Left cardiac atrium (tissue), 4 donors: ENCODE results near the gene KCTD13. TPM values are rescaled to one million over a fixed set of nuclear protein-coding genes. Genes with fewer than 3 reads are reported as not detected.

Experiments
- ATAC-seq, 2 donors: fragments of 200-7000 bp; cut with Tn5 transposase; one replicate each; pipeline ENCODE4 v1.9.1; 2020; ENCODE audit warnings: mild to moderate bottlenecking in 2 of 2, moderate library complexity in 2 of 2
- DNase-seq: peaks from one replicate; pipeline ENCODE4 v3.0.0-alpha.2; 2020
- intact Hi-C, 2 donors: fragments of 100-400 bp; cut with DNase I; formaldehyde crosslinking; loops; one replicate each; pipeline versions ENCODE4 v1.14.1 to v1.15.1; 2022 to 2023
- total RNA-seq, 2 donors: library from RNA; stranded (reverse); fragmentation: NEBNext Ultra II Directional; extraction: Animal tissue kit (Norgen Biotek cat#: 25700); gene quantifications; one replicate each; pipeline ENCODE4 v1.2.1, GENCODE V29; 2021
- donor health status: DM: no; HTN: yes; CAD: no.
- donor health status: DM: no; HTN: yes; CAD: no; lungs with severe emphysema.
- donor health status: DM: yes; HTN: yes; CAD: no.
- donor health status: Dilated cardiomyopathy.

KCTD13 gene
- total RNA-seq, 2 donors from 2014 or later = 7.6 to 10.1 TPM

- no peak for DNase-seq
- ATAC-seq = no peak
- intact Hi-C loops = loop anchor here (10.0 kb wide), 2 partner anchors 141 to 151 kb away; partner anchors contain the start of gene DOC2A (in 1 of the 2)
Measured at GRCh38 chr16:29863669-29863984, 62.4 kb downstream of the KCTD13 start.

GRCh38 chr16:29862884-29863668 is 63.0 kb downstream of the KCTD13 start, which contains the start of gene CDIPT:
TSS of gene CDIPT (minus strand) at chr16:29863226. CDS start at chr16:29862857, 369 bp downstream.
- ATAC-seq = peak; percentile 97

GRCh38 chr16:29862383-29862883 is 63.6 kb downstream of the KCTD13 start:
- ATAC-seq (peak; percentile 2 to 9), DNase-seq (peak; percentile 45)
- intact Hi-C loops = loop anchor here (10.0 kb wide), 2 partner anchors 142 to 152 kb away; partner anchors contain the start of gene DOC2A (in 1 of the 2)

More at GRCh38 chr16:29862884-29863668, 63.0 kb downstream of the KCTD13 start, which contains the start of gene CDIPT:
- intact Hi-C loops = loop anchor here (10.0 kb wide), 2 partner anchors 142 to 152 kb away; partner anchors contain the start of gene DOC2A (in 1 of the 2)
- peak; percentile 96 for DNase-seq

- peak in 1 of 2 donors; percentile 21 for ATAC-seq
- intact Hi-C loops = loop anchor here (10.0 kb wide), 2 partner anchors 145 to 155 kb away; partner anchors contain the start of gene DOC2A (in 1 of the 2)
Measured at GRCh38 chr16:29860218-29860617, 65.8 kb downstream of the KCTD13 start.

GRCh38 chr16:29858974-29859373 is 67.1 kb downstream of the KCTD13 start:
- ATAC-seq (no peak), DNase-seq (no peak)
- intact Hi-C loops = no loop called here

More at GRCh38 chr16:29860218-29860617, 65.8 kb downstream of the KCTD13 start:
- DNase-seq = no peak

GRCh38 chr16:29858149-29858849 is 67.7 kb downstream of the KCTD13 start:
- DNase-seq (no peak), ATAC-seq (no peak)
- intact Hi-C loops = no loop called here

- intact Hi-C loops = no loop called here
- no peak for ATAC-seq
- no peak for DNase-seq
Measured at GRCh38 chr16:29857133-29857760, 68.8 kb downstream of the KCTD13 start.

Other genes with a start within 250 kb of the KCTD13 start
- gene QPRT, start 247.0 kb downstream of the KCTD13 start, total RNA-seq = 10 to 100 TPM; 20.4 to 22.0 TPM
- gene C16orf54, start 180.2 kb downstream of the KCTD13 start, total RNA-seq = 1 to 10 TPM; 1.3 to 1.7 TPM
- not detected for gene ZG16, start 148.0 kb downstream of the KCTD13 start, total RNA-seq
- 10 to 100 TPM; 22.1 to 30.1 TPM for gene KIF22, start 135.5 kb downstream of the KCTD13 start, total RNA-seq
- gene MAZ, start 119.7 kb downstream of the KCTD13 start, total RNA-seq = 10 to 100 TPM; 84.8 to 96.7 TPM
- 1 to 10 TPM; 2.2 to 3.0 TPM for gene PRRT2, start 114.0 kb downstream of the KCTD13 start, total RNA-seq
- gene PAGR1, start 110.1 kb downstream of the KCTD13 start, total RNA-seq = 10 to 100 TPM; 15.1 to 16.6 TPM
- 10 to 100 TPM; 72.7 to 82.4 TPM for gene MVP, start 105.8 kb downstream of the KCTD13 start, total RNA-seq
- gene CDIPT, start 63.0 kb downstream of the KCTD13 start, total RNA-seq = 10 to 100 TPM; 88.8 to 90.8 TPM
- gene SEZ6L2, start 26.7 kb downstream of the KCTD13 start, total RNA-seq = 1 to 10 TPM in 1 of 2 donors, under 1 TPM in 1; 0.82 to 1.8 TPM
- gene ASPHD1, start 25.7 kb downstream of the KCTD13 start, total RNA-seq = 1 to 10 TPM in 1 of 2 donors, under 1 TPM in 1; 0.59 to 1.0 TPM
- 10 to 100 TPM; 73.8 to 78.8 TPM for gene TMEM219, start 35.9 kb upstream of the KCTD13 start, total RNA-seq
- 10 to 100 TPM; 33.6 to 45.8 TPM for gene TAOK2, start 47.6 kb upstream of the KCTD13 start, total RNA-seq
- gene HIRIP3, start 69.4 kb upstream of the KCTD13 start, total RNA-seq = 10 to 100 TPM; 13.0 to 18.4 TPM
- gene INO80E, start 70.0 kb upstream of the KCTD13 start, total RNA-seq = 10 to 100 TPM; 33.6 to 35.9 TPM
- under 1 TPM; 0.63 to 0.77 TPM for gene DOC2A, start 84.8 kb upstream of the KCTD13 start, total RNA-seq
- gene C16orf92, start 97.0 kb upstream of the KCTD13 start, total RNA-seq = not detected
- gene TLCD3B, start 105.0 kb upstream of the KCTD13 start, total RNA-seq = not detected
- 1,000 to 10,000 TPM; 2,548 to 2,783 TPM for gene ALDOA, start 139.5 kb upstream of the KCTD13 start, total RNA-seq
- 10 to 100 TPM; 34.2 to 41.1 TPM for gene PPP4C, start 149.8 kb upstream of the KCTD13 start, total RNA-seq
- gene TBX6, start 165.7 kb upstream of the KCTD13 start, total RNA-seq = under 1 TPM; 0.55 to 0.80 TPM
- 10 to 100 TPM; 39.5 to 54.1 TPM for gene YPEL3, start 170.0 kb upstream of the KCTD13 start, total RNA-seq
- gene GDPD3, start 187.3 kb upstream of the KCTD13 start, total RNA-seq = 1 to 10 TPM; 2.6 to 3.4 TPM
- gene MAPK3, start 197.0 kb upstream of the KCTD13 start, total RNA-seq = 10 to 100 TPM; 56.9 to 59.6 TPM